ENCODE data around the gene VSTM4. TPM values are rescaled to one million over a fixed set of nuclear protein-coding genes. Genes with fewer than 3 reads are reported as not detected.

The VSTM4 gene
- polyA plus RNA-seq, 1 donor (not counting 4 experiments of a cell fraction or from before 2014, with no cell fraction given) = not detected

DNA sequence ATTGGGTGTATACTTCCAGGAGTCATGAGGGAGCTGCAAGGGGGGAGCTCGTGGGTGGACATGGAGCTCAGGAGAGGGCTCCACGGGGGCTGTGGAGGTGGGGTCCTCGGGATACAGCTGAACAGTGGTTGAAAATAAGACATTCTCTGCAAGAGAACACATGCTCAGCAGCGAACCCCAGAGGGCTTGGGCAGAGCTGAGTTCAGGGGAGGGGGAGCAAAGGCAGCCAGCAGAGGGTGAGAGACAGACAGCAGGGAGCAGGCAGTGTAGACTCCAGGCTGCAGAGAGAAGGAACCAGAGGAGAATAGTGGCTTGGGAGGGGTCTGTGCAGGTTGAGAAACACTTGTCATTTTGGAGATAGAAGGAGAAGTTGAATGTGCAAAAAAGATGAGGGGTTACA is 102.7 kb downstream of the VSTM4 start:
- no peaks in the 10 kb centered on the region for H3K4me1 ChIP-seq (ENCODE audit: control insufficient read depth, extremely low read depth, insufficient read depth, low read length)
- dilution Hi-C loops (cut with MboI; ENCODE audit: extremely low pct_ligation_motif_present, low sequenced_read_pairs) = no loop called here
- no peaks in the 10 kb centered on the region for H3K9me3 ChIP-seq (ENCODE audit: control insufficient read depth, low read depth, low read length)
- no peaks in the 10 kb centered on the region for H3K79me2 ChIP-seq (ENCODE audit: control insufficient read depth, insufficient read depth, low read length)
- no peak overlapping the region for H2AFZ ChIP-seq (ENCODE audit: control insufficient read depth, low read length)
- TF ChIP-seq, protein P1, sequence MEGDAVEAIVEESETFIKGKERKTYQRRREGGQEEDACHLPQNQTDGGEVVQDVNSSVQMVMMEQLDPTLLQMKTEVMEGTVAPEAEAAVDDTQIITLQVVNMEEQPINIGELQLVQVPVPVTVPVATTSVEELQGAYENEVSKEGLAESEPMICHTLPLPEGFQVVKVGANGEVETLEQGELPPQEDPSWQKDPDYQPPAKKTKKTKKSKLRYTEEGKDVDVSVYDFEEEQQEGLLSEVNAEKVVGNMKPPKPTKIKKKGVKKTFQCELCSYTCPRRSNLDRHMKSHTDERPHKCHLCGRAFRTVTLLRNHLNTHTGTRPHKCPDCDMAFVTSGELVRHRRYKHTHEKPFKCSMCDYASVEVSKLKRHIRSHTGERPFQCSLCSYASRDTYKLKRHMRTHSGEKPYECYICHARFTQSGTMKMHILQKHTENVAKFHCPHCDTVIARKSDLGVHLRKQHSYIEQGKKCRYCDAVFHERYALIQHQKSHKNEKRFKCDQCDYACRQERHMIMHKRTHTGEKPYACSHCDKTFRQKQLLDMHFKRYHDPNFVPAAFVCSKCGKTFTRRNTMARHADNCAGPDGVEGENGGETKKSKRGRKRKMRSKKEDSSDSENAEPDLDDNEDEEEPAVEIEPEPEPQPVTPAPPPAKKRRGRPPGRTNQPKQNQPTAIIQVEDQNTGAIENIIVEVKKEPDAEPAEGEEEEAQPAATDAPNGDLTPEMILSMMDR (optimal IDR thresholded peaks at IDR 0.05 in 1 of 3, IDR thresholded peaks at IDR 0.05 in 1 of 3, conservative IDR thresholded peaks at IDR 0.05 in 1 of 3; ENCODE audit: extremely low read depth in 1 of 3, insufficient read depth in 2 of 3, low read length in 3 of 3) = no peak
- TF ChIP-seq EZH2 (IDR thresholded peaks at IDR 0.05; ENCODE audit: low read length) = no peak
- no peak overlapping the region for H3K4me2 ChIP-seq (ENCODE audit: control insufficient read depth, extremely low read depth, insufficient read depth, low read depth, low read length)
- no peak for FAIRE-seq
- H3K4me3 ChIP-seq (ENCODE audit: control insufficient read depth in 2 of 3, extremely low read depth in 1 of 3, insufficient read depth in 2 of 3, low read depth in 1 of 3, low read length in 3 of 3) = no peak overlapping the region
- no peaks in the 10 kb centered on the region for H3K27me3 ChIP-seq (ENCODE audit: control insufficient read depth, extremely low read depth, insufficient read depth, low read length)
- H3K9ac ChIP-seq (ENCODE audit: control insufficient read depth, extremely low read depth, insufficient read depth, low read length) = no peak overlapping the region
- no peak overlapping the region for H3K27ac ChIP-seq (ENCODE audit: control insufficient read depth, insufficient read depth, low read length)
- H3K9me1 ChIP-seq (ENCODE audit: control insufficient read depth, extremely low read depth, insufficient read depth, low read length) = no peaks in the 10 kb centered on the region
- H3K36me3 ChIP-seq (ENCODE audit: control insufficient read depth in 2 of 2, extremely low read depth in 1 of 2, insufficient read depth in 2 of 2, low read length in 2 of 2) = no peaks in the 10 kb centered on the region
- no peaks in the 10 kb centered on the region for H4K20me1 ChIP-seq (ENCODE audit: control insufficient read depth, extremely low read depth, insufficient read depth, low read length)
- no peak for DNase-seq (ENCODE audit: low read depth, low spot score)

DNA sequence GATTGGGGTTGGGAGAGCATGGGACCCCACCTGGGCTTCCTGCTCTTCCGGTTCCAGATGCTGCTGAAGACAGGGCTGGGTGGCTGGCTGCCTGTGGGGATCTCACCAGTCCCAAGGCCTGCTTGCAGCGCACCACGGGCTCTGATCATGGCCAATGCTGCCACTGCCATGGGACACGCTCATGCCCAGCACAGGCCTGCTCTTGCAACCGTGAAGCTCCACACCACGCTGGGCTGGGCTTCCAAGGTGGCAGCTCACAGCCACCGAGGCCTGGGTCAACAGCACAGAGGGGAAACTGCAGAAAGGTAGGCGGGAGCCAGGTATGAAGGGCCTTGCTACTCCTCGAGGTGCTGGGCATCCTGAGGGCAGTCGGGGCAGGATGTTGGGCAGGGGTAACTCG is 103.6 kb downstream of the VSTM4 start:
- Histone ChIP-seq H3K9me1 (ENCODE audit: control insufficient read depth, extremely low read depth, insufficient read depth, low read length) (no peaks in the 10 kb centered on the region), H3K27ac (ENCODE audit: control insufficient read depth, insufficient read depth, low read length) (no peak overlapping the region), H3K36me3 (ENCODE audit: control insufficient read depth in 2 of 2, extremely low read depth in 1 of 2, insufficient read depth in 2 of 2, low read length in 2 of 2) (no peaks in the 10 kb centered on the region), H3K79me2 (ENCODE audit: control insufficient read depth, insufficient read depth, low read length) (no peaks in the 10 kb centered on the region), H3K9me3 (ENCODE audit: control insufficient read depth, low read depth, low read length) (no peaks in the 10 kb centered on the region), H3K4me3 (ENCODE audit: control insufficient read depth in 2 of 3, extremely low read depth in 1 of 3, insufficient read depth in 2 of 3, low read depth in 1 of 3, low read length in 3 of 3) (no peak overlapping the region), H3K9ac (ENCODE audit: control insufficient read depth, extremely low read depth, insufficient read depth, low read length) (no peak overlapping the region), H3K4me2 (ENCODE audit: control insufficient read depth, extremely low read depth, insufficient read depth, low read depth, low read length) (no peak overlapping the region), H3K27me3 (ENCODE audit: control insufficient read depth, extremely low read depth, insufficient read depth, low read length) (no peaks in the 10 kb centered on the region), H4K20me1 (ENCODE audit: control insufficient read depth, extremely low read depth, insufficient read depth, low read length) (no peaks in the 10 kb centered on the region), H2AFZ (ENCODE audit: control insufficient read depth, low read length) (no peak overlapping the region), H3K4me1 (ENCODE audit: control insufficient read depth, extremely low read depth, insufficient read depth, low read length) (no peaks in the 10 kb centered on the region)
- dilution Hi-C loops (cut with MboI; ENCODE audit: extremely low pct_ligation_motif_present, low sequenced_read_pairs) = no loop called here
- no peak for FAIRE-seq
- no peak for DNase-seq (ENCODE audit: low read depth, low spot score)
- no peak for TF ChIP-seq EZH2 (IDR thresholded peaks at IDR 0.05; ENCODE audit: low read length)
- TF ChIP-seq, protein P1 (optimal IDR thresholded peaks at IDR 0.05 in 1 of 3, IDR thresholded peaks at IDR 0.05 in 1 of 3, conservative IDR thresholded peaks at IDR 0.05 in 1 of 3; ENCODE audit: extremely low read depth in 1 of 3, insufficient read depth in 2 of 3, low read length in 3 of 3) = no peak
